NT2/D1 (cell line): ENCODE results near the gene MYO5A.

Source experiments
- DNase-seq: peaks from one replicate; pipeline ENCODE4 v3.0.0-alpha.2; 2011; ENCODE audit warnings: low read depth, low spot score
- H3K27me3 ChIP-seq: 2 replicates; pipeline ENCODE4 v1.6.0; 2011; ENCODE audit warnings: mild to moderate bottlenecking; ENCODE audit not compliant: insufficient read length, insufficient read depth
- H3K36me3 ChIP-seq: 2 replicates; pipeline ENCODE4 v1.6.1; 2011; ENCODE audit warnings: mild to moderate bottlenecking, low read length, mixed read lengths; ENCODE audit not compliant: insufficient read depth, insufficient read length
- H3K4me1 ChIP-seq: 2 replicates; pipeline ENCODE4 v1.5.1; 2011; ENCODE audit not compliant: insufficient read depth, insufficient read length
- H3K4me3 ChIP-seq: 2 replicates; pipeline ENCODE4 v1.5.1; 2011; ENCODE audit warnings: low read depth; ENCODE audit not compliant: insufficient read length
- H3K9ac ChIP-seq: 2 replicates; pipeline ENCODE4 v1.6.0; 2011; ENCODE audit warnings: low read depth; ENCODE audit not compliant: insufficient read length
- H3K9me3 ChIP-seq: 2 replicates; pipeline ENCODE4 v1.5.1; 2011; ENCODE audit warnings: mild to moderate bottlenecking, low read length; ENCODE audit not compliant: insufficient read depth
- SUZ12 ChIP-seq: IDR thresholded peaks from 2 replicates; pipeline ENCODE4 v1.6.1; 2011; ENCODE audit not compliant: insufficient read length, insufficient read depth; ENCODE audit errors: extremely low read depth
- YY1 ChIP-seq: IDR thresholded peaks from 2 replicates; pipeline ENCODE4 v1.6.1; 2011; ENCODE audit not compliant: insufficient read length, insufficient read depth
- ZNF274 ChIP-seq: IDR thresholded peaks from 2 replicates; pipeline ENCODE4 v1.6.1; 2011; ENCODE audit warnings: mild to moderate bottlenecking, low read depth, low read length

Gene MYO5A

DNA sequence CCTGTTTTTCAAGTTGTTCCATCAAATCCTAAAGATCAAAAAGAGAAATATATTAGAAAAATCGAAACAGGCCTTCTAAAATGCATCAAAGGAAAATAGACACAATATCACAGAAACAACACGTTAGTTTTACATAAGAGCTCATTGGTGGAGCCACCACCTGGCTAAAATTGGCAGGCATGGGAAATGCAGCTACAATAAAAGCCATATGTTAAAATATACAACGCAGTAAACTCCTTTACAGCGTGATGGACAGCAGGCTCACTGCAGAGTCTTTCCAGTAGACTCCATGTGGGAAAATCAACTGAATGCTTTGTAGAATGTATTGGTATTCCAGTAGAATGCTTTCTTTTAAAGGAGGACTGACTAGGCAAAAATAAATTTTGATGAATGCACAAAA lies 192.2 kb downstream of the MYO5A start:
- DNase-seq, result no peak
- H3K9ac ChIP-seq, result no peak overlapping the region
- no peak for TF ChIP-seq SUZ12
- TF ChIP-seq ZNF274, result no peak
- TF ChIP-seq YY1, result no peak

DNA sequence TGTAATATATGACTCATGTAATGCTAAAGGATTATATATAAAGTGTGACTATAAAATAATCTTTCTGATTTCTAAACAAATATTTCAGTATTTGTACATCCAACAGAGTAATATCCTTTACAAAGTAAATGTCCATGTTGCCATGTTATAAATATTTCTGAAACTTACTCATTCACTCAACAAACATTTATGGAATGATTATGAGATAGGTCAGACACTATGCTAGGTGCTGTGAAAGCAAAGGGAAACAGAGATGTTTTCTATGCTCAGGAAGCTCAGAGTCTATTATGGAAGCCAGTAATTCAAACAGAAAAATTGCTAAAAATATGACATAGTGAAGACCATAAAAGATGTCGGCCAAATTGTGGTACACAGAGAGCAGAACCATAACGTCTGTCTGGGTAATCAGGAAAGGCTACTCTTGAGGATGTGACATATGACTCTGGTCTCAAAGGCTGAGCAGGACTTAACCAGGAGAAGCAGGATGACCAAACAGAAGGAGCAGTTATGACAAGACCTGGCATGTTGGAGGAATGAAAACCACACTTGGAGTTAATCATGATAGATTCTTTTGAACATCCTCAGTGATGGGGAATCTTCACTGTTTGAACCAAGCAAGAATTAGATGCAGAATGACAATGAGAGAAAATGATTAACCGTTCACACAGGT lies 194.1 kb downstream of the MYO5A start:
- no peak for DNase-seq
- TF ChIP-seq SUZ12 (no peak), YY1 (no peak)
- Histone ChIP-seq H3K27me3 (no peaks in the 10 kb centered on the region), H3K9ac (no peak overlapping the region), H3K4me1 (no peaks in the 10 kb centered on the region), H3K4me3 (no peak overlapping the region), H3K36me3 (no peaks in the 10 kb centered on the region), H3K9me3 (no peaks in the 10 kb centered on the region)

More for the DNA sequence above, 192.2 kb downstream of the MYO5A start:
- H3K9me3 ChIP-seq, result no peaks in the 10 kb centered on the region
- no peaks in the 10 kb centered on the region for H3K27me3 ChIP-seq
- H3K36me3 ChIP-seq, result no peaks in the 10 kb centered on the region
- no peak overlapping the region for H3K4me3 ChIP-seq
- no peaks in the 10 kb centered on the region for H3K4me1 ChIP-seq

DNA sequence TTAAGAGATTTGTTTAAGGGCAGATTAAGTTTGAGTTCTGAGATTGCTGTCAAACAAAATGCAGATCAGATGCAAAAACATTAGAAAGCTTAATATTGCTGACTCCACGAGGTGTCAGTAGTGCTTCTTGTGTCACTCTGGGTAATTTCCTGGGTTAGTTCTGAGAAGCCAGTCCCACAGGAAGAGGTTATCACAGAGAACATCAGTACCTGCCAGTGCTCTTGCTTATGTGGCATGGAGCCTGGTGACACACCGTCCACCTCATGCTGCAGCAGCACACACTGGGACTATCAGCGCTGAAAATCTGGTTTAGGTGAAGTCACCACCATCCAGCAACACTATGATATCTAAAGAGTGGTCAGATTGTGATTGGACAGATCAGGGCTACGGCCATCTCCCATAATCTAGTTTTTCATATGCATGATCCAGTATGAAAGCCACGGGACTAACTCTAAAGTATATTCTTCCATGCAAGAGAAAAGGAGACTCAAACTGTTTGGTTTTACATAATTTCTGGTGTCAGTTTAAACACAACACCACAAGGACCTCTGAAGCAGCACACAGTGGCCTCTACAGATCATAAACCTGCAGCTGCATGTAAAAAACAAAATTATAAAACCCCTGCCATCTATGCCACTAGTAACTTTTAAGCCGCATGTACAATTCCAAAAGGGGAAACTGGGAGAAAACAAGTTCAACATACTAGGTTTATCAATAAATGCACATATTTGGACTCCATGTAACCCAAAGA lies 197.0 kb downstream of the MYO5A start:
- DNase-seq, result no peak
- Histone ChIP-seq H3K4me1 (no peaks in the 10 kb centered on the region), H3K4me3 (no peak overlapping the region), H3K9me3 (no peaks in the 10 kb centered on the region), H3K27me3 (no peaks in the 10 kb centered on the region), H3K9ac (no peak overlapping the region), H3K36me3 (peaks cover 7% of the 10 kb centered on the region)
- TF ChIP-seq ZNF274 (no peak), YY1 (no peak), SUZ12 (no peak)

DNA sequence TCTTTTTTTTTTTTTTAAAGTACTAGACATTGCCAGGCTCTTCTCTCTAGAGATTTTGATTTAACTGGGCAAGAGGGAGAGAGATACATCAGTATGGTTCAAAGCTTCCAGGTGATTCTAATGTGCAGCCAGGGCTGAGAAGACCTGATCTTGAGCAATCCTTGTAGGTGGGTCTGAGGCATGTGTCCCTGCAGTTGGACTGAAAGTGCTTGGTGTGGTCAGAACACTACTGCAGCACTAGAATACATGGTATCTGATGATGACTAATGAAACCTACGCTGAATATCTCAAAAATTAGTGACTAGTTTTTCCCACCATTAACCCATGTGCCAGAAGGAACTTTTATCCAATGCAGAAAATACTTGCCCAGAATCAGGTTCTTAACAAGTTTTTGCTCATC lies 198.7 kb downstream of the MYO5A start:
- TF ChIP-seq SUZ12, result no peak
- no peak for TF ChIP-seq ZNF274
- TF ChIP-seq YY1, result no peak
- H3K36me3 ChIP-seq, result peaks cover 10% of the 10 kb centered on the region
- no peaks in the 10 kb centered on the region for H3K4me1 ChIP-seq
- no peaks in the 10 kb centered on the region for H3K9me3 ChIP-seq
- no peak overlapping the region for H3K4me3 ChIP-seq
- no peak for DNase-seq
- no peak overlapping the region for H3K9ac ChIP-seq
- no peaks in the 10 kb centered on the region for H3K27me3 ChIP-seq

DNA sequence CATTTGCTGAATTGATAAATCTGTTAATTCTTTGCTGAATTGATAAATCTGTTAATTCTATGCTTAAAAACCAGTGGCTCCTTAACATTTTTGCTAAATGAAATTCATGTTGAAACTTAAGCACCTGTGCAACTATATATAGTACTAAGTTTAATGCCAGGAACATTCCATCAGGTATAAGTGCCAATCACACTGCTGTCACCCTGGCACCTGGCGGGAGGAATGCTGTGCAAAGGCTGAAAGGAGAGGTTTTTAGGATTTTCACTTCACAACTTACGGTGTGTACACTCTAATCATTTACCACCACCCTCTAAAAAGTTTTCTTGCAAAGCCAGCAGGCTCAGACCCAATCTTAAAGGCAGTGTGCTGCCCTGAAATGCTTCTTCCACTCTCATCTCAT lies 199.5 kb downstream of the MYO5A start:
- Histone ChIP-seq H3K4me3 (no peak overlapping the region), H3K36me3 (peaks cover 10% of the 10 kb centered on the region), H3K27me3 (no peaks in the 10 kb centered on the region), H3K9ac (no peak overlapping the region), H3K4me1 (no peaks in the 10 kb centered on the region), H3K9me3 (no peaks in the 10 kb centered on the region)
- DNase-seq, result no peak
- TF ChIP-seq YY1 (no peak), ZNF274 (no peak), SUZ12 (no peak)

DNA sequence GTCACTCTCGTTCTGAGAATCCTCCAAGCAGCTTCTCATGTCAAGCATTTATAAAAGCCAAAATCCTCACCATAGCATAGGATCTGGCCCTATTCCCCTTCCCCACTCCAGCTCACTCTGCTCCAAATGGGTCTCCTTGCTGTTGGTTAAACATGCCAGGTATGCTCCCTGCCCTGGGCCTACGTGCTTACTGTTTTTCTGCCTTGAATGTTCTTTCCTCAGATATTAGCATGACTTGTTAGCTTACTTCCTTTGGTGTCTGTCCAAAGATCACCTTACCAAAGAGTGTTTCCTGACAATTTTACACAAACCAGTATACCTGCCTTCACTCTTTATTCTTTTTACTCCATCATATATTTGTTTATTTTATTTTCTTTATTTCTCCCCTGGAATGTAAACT lies 200.0 kb downstream of the MYO5A start:
- H3K36me3 ChIP-seq, result peaks cover 10% of the 10 kb centered on the region
- no peak for TF ChIP-seq YY1
- TF ChIP-seq SUZ12, result no peak
- no peak for TF ChIP-seq ZNF274
- no peak overlapping the region for H3K4me3 ChIP-seq
- no peaks in the 10 kb centered on the region for H3K27me3 ChIP-seq
- no peak overlapping the region for H3K9ac ChIP-seq
- no peaks in the 10 kb centered on the region for H3K4me1 ChIP-seq
- H3K9me3 ChIP-seq, result no peaks in the 10 kb centered on the region
- DNase-seq, result no peak

DNA sequence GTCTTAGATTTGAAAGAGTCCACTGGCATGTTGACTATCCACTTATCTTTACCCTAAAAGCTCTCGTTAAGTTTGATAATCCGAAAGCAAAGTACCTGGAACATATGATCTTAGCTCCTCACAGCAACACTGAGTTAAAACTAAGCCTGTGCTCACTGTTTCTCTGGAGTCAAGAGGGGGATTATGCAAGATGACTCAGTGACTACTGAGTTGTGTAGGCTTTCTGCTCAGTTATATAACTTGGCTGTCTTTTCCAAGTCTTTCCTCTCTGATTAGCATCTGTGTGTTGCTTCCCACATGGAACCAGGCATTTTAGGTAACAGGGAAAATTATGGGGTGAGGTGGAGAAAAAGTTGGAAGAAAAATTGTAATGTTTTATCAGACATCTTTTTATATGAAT lies 201.9 kb downstream of the MYO5A start:
- TF ChIP-seq ZNF274 (no peak), SUZ12 (no peak), YY1 (no peak)
- H3K27me3 ChIP-seq, result no peaks in the 10 kb centered on the region
- DNase-seq, result no peak
- no peaks in the 10 kb centered on the region for H3K9me3 ChIP-seq
- H3K36me3 ChIP-seq, result peaks cover 14% of the 10 kb centered on the region
- no peak overlapping the region for H3K4me3 ChIP-seq
- no peak overlapping the region for H3K9ac ChIP-seq
- H3K4me1 ChIP-seq, result no peaks in the 10 kb centered on the region
